Right lobe of liver (tissue), 4 donors: ENCODE results near the gene EIF4H.

Experiments
- CTCF ChIP-seq, 4 donors: fragments of 200-600 bp in 3 of 4; fragments of 450-650 bp in 1 of 4; IDR thresholded peaks; one replicate each; pipeline versions ENCODE4 v1.5.1 to v1.8.0; 2016 to 2022; ENCODE audit warnings: antibody characterized with exemption in 4 of 4, mild to moderate bottlenecking in 2 of 4
- POLR2A ChIP-seq: fragments of 450-650 bp; IDR thresholded peaks from one replicate; pipeline ENCODE4 v1.6.1; 2017; ENCODE audit warnings: antibody characterized with exemption, mild to moderate bottlenecking
- donor health status: DM: no; HTN: no; CAD: no.
- donor health status: DM: no; HTN: no; CAD: no.
- donor health status: DM: no; HTN: yes; CAD: no.

- TF ChIP-seq POLR2A (no peak), CTCF (IDR thresholded peaks at IDR 0.05) (no peak)
These were observed 488 bp downstream of the EIF4H start for GRCh38 chr7:74174606-74175082.
